ENCODE measurements around the gene BPIFB3. TPM values are rescaled to one million over a fixed set of nuclear protein-coding genes. Genes with fewer than 3 reads are reported as not detected.

BPIFB3 gene
- total and polyA plus RNA-seq, 2 experiments from 2014 or later: not detected

DNA sequence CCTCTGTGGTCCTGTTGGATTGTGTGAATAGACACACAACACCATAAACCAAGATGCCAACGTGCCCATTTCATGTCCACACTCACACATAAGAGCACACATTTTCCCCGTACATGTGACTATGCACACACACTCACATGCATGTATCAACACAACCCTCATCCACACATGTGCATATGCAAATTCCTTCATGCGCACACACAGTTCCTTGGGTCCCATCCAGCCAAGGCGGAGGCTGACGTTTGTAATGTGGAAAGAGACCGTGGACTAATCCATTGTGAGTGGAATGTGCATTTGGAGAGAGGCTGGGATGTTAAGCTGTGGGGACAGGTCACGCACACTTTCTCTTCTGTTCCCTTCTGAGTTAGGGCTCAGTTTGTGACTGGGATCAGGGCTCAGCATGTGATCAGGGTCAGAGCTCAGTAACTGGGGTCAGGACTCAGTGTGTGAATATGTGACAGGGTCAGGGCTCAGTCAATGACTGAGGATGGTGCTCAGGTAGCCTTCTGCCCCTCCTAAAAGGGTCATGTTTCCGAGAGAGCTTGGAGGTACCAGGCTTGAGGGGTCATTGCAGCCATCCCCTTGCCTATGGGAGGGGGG is 46.8 kb upstream of the BPIFB3 start (continued):
- TF ChIP-seq ZNF331 (CRISPR knock-in tag; IDR thresholded peaks at IDR 0.05; ENCODE audit: low read depth): no peak
- no peak for TF ChIP-seq EZH2 (IDR thresholded peaks at IDR 0.05; ENCODE audit: low read depth, unreplicated experiment)
- TF ChIP-seq ZNF114 (CRISPR knock-in tag; IDR thresholded peaks at IDR 0.05): no peak
- no peak for TF ChIP-seq STAT1 (IDR thresholded peaks at IDR 0.05; ENCODE audit: unreplicated experiment)
- no peak for TF ChIP-seq POLR2AphosphoS5 (IDR thresholded peaks at IDR 0.05; ENCODE audit: low read depth)
- TF ChIP-seq, protein P1, sequence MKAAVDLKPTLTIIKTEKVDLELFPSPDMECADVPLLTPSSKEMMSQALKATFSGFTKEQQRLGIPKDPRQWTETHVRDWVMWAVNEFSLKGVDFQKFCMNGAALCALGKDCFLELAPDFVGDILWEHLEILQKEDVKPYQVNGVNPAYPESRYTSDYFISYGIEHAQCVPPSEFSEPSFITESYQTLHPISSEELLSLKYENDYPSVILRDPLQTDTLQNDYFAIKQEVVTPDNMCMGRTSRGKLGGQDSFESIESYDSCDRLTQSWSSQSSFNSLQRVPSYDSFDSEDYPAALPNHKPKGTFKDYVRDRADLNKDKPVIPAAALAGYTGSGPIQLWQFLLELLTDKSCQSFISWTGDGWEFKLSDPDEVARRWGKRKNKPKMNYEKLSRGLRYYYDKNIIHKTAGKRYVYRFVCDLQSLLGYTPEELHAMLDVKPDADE (IDR thresholded peaks at IDR 0.05): no peak
- TF ChIP-seq, protein P2, sequence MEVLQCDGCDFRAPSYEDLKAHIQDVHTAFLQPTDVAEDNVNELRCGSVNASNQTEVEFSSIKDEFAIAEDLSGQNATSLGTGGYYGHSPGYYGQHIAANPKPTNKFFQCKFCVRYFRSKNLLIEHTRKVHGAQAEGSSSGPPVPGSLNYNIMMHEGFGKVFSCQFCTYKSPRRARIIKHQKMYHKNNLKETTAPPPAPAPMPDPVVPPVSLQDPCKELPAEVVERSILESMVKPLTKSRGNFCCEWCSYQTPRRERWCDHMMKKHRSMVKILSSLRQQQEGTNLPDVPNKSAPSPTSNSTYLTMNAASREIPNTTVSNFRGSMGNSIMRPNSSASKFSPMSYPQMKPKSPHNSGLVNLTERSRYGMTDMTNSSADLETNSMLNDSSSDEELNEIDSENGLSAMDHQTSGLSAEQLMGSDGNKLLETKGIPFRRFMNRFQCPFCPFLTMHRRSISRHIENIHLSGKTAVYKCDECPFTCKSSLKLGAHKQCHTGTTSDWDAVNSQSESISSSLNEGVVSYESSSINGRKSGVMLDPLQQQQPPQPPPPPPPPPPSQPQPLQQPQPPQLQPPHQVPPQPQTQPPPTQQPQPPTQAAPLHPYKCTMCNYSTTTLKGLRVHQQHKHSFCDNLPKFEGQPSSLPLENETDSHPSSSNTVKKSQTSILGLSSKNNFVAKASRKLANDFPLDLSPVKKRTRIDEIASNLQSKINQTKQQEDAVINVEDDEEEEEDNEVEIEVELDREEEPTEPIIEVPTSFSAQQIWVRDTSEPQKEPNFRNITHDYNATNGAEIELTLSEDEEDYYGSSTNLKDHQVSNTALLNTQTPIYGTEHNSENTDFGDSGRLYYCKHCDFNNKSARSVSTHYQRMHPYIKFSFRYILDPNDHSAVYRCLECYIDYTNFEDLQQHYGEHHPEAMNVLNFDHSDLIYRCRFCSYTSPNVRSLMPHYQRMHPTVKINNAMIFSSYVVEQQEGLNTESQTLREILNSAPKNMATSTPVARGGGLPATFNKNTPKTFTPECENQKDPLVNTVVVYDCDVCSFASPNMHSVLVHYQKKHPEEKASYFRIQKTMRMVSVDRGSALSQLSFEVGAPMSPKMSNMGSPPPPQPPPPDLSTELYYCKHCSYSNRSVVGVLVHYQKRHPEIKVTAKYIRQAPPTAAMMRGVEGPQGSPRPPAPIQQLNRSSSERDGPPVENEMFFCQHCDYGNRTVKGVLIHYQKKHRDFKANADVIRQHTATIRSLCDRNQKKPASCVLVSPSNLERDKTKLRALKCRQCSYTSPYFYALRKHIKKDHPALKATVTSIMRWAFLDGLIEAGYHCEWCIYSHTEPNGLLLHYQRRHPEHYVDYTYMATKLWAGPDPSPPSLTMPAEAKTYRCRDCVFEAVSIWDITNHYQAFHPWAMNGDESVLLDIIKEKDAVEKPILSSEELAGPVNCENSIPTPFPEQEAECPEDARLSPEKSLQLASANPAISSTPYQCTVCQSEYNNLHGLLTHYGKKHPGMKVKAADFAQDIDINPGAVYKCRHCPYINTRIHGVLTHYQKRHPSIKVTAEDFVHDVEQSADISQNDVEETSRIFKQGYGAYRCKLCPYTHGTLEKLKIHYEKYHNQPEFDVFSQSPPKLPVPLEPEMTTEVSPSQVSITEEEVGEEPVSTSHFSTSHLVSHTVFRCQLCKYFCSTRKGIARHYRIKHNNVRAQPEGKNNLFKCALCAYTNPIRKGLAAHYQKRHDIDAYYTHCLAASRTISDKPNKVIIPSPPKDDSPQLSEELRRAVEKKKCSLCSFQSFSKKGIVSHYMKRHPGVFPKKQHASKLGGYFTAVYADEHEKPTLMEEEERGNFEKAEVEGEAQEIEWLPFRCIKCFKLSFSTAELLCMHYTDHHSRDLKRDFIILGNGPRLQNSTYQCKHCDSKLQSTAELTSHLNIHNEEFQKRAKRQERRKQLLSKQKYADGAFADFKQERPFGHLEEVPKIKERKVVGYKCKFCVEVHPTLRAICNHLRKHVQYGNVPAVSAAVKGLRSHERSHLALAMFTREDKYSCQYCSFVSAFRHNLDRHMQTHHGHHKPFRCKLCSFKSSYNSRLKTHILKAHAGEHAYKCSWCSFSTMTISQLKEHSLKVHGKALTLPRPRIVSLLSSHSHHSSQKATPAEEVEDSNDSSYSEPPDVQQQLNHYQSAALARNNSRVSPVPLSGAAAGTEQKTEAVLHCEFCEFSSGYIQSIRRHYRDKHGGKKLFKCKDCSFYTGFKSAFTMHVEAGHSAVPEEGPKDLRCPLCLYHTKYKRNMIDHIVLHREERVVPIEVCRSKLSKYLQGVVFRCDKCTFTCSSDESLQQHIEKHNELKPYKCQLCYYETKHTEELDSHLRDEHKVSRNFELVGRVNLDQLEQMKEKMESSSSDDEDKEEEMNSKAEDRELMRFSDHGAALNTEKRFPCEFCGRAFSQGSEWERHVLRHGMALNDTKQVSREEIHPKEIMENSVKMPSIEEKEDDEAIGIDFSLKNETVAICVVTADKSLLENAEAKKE (CRISPR knock-in tag; IDR thresholded peaks at IDR 0.05): no peak

All from GM23338 (cell line).